ENCODE data around the gene SMG9. TPM values are rescaled to one million over a fixed set of nuclear protein-coding genes. Genes with fewer than 3 reads are reported as not detected.

The SMG9 gene
- total and polyA plus RNA-seq, 9 donors: 20.6 to 47.6 (median 36.9) TPM

DNA sequence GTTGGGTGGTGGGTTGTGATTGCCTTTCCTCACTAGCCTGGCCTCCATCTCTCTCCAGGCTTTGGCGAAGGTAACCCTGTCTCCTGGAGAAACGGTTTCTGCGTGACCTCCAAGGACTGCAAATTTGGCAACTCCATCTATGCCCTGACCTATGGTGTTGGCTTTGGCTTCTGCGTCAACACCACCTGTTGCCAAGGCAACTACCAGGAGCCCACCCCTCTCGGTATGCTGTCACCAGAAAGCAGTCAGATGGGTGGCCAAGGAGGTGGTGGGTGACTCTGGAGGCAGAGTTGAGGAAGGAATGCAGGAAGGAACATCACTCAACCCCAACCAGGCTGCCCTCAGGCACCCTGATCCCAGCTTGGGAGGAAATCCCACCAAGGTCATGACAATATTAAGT is 57.5 kb downstream of the SMG9 start:
- H3K4me1 ChIP-seq (ENCODE audit: control insufficient read depth, insufficient read depth, low read length): peaks cover 14% of the 10 kb centered on the region
- 93% methylated on average over 3 of the region's 5 CpGs for WGBS (ENCODE audit: insufficient coverage)
- H3K27me3 ChIP-seq (ENCODE audit: control insufficient read depth, insufficient read depth, low read length): peaks cover 13% of the 10 kb centered on the region
- H3K9me3 ChIP-seq (replicated peaks; ENCODE audit: control insufficient read depth, low read depth, low read length): no peaks in the 10 kb centered on the region
- H3K27ac ChIP-seq (ENCODE audit: low read length): no peak overlapping the region
- DNase-seq: no peak
- no peaks in the 10 kb centered on the region for H3K36me3 ChIP-seq (ENCODE audit: control insufficient read depth, insufficient read depth, low read length)
- H3K4me3 ChIP-seq (ENCODE audit: low read length): no peak overlapping the region

DNA sequence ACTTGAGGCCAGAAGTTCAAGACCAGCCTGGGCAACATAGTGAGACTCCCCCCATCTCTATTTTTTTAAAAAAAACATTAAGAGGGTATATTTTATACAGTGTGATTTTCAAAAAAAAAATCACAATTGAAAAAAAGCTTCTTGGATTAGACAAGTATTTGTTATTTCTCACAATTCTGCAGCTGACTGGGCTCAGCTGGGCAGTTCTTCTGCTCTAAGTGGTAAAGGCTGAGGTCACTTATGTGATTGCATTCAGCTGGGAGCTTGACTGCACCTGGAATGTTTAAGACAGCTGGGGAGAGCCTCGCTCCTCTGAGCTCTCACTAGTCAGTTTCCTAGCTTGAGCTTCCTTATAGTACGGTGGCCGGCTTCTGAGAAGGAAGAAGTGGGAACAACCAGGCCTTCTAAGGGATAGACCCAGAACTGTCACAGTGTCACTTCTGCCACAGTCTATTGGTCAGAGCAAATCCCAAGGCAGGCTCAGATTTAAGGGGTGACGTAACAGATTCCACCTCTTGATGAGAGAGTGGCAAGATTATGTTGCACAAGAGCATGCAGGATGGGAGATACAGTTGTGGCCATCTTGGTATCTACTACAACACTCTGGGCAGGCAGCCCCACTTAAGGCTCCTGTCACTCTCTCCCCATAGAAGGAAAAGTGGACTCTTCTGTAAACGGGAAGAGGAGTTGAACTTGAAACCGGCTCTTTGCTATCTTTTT is 58.6 kb downstream of the SMG9 start:
- H3K27me3 ChIP-seq (ENCODE audit: control insufficient read depth, insufficient read depth, low read length): peaks cover 13% of the 10 kb centered on the region
- DNase-seq: no peak
- H3K27ac ChIP-seq (ENCODE audit: low read length): no peak overlapping the region
- no peak overlapping the region for H3K4me3 ChIP-seq (ENCODE audit: low read length)
- peaks cover 14% of the 10 kb centered on the region for H3K4me1 ChIP-seq (ENCODE audit: control insufficient read depth, insufficient read depth, low read length)
- H3K36me3 ChIP-seq (ENCODE audit: control insufficient read depth, insufficient read depth, low read length): no peaks in the 10 kb centered on the region
- WGBS (ENCODE audit: insufficient coverage): 84% methylated on average over 4 of the region's 6 CpGs
- peaks cover 4% of the 10 kb centered on the region for H3K9me3 ChIP-seq (replicated peaks; ENCODE audit: control insufficient read depth, low read depth, low read length)

DNA sequence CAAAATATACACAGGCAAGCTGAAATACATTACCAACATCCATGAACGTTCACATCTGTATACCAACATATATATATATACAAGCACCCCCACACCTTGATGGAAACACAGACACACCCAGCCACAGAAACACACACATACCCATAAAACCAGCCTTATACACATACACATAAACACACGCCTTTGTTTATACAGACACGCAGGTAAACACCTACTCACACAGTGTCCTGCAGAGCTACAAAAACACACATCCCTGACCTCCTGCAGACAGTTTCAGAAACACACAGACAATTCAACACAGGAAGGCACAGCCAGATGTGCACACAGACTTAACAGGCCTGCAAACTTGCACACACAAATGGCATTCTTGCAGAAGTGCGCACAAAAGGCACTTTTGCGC is 60.2 kb downstream of the SMG9 start:
- H3K4me1 ChIP-seq (ENCODE audit: control insufficient read depth, insufficient read depth, low read length): peaks cover 3% of the 10 kb centered on the region
- H3K27ac ChIP-seq (ENCODE audit: low read length): no peak overlapping the region
- WGBS (ENCODE audit: insufficient coverage): 82% methylated on average over 5 of the region's 5 CpGs
- peaks cover 13% of the 10 kb centered on the region for H3K27me3 ChIP-seq (ENCODE audit: control insufficient read depth, insufficient read depth, low read length)
- H3K9me3 ChIP-seq (replicated peaks; ENCODE audit: control insufficient read depth, low read depth, low read length): peaks cover 8% of the 10 kb centered on the region
- no peaks in the 10 kb centered on the region for H3K36me3 ChIP-seq (ENCODE audit: control insufficient read depth, insufficient read depth, low read length)
- no peak for DNase-seq
- H3K4me3 ChIP-seq (ENCODE audit: low read length): no peak overlapping the region

DNA sequence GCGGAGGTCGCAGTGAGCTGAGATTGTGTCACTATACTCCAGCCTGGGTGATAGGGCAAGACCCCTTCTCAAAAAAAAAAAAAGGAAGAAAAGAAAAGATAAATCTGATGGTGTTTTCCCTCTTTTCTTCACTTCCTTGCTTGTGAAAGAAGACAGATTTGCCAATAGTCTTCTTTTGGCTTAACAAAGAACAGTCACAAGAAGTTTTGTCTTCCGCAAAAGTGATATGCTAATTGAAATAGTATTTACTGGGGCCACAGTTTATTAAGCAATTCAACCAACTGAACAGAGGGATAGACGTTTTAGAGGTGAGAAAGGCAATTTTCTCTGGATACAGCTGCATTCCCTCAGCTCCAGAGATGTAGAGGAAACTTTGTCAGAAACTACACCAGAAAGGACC is 61.9 kb downstream of the SMG9 start:
- Histone ChIP-seq H3K27ac (ENCODE audit: low read length) (no peak overlapping the region), H3K9me3 (replicated peaks; ENCODE audit: control insufficient read depth, low read depth, low read length) (peaks cover 8% of the 10 kb centered on the region), H3K4me1 (ENCODE audit: control insufficient read depth, insufficient read depth, low read length) (no peaks in the 10 kb centered on the region), H3K4me3 (ENCODE audit: low read length) (no peak overlapping the region), H3K27me3 (ENCODE audit: control insufficient read depth, insufficient read depth, low read length) (peaks cover 8% of the 10 kb centered on the region), H3K36me3 (ENCODE audit: control insufficient read depth, insufficient read depth, low read length) (no peaks in the 10 kb centered on the region)
- WGBS (ENCODE audit: insufficient coverage): 90% methylated on average over 2 of the region's 4 CpGs
- no peak for DNase-seq

DNA sequence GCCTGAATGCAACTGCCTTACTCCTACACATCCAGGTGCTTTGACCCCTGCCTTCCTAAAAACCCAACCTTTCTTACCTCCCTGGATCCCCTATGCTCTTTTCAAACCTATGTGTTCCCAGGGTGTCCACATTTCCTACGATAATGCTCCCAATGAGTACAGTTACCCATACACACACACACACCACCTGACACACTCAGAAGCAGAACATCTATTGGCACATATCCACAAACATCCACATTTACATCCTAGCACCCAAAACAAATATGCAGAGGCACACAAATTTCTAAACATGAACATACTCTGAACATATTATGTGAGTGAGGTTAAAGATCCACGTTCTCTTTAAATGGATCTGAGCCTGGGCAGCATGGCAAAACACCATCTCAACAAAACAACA is 62.4 kb downstream of the SMG9 start:
- Histone ChIP-seq H3K4me1 (ENCODE audit: control insufficient read depth, insufficient read depth, low read length) (no peaks in the 10 kb centered on the region), H3K9me3 (replicated peaks; ENCODE audit: control insufficient read depth, low read depth, low read length) (peaks cover 8% of the 10 kb centered on the region), H3K36me3 (ENCODE audit: control insufficient read depth, insufficient read depth, low read length) (no peaks in the 10 kb centered on the region), H3K27ac (ENCODE audit: low read length) (no peak overlapping the region), H3K27me3 (ENCODE audit: control insufficient read depth, insufficient read depth, low read length) (peaks cover 4% of the 10 kb centered on the region), H3K4me3 (ENCODE audit: low read length) (no peak overlapping the region)
- WGBS (ENCODE audit: insufficient coverage): 75% methylated on average over 1 of the region's 2 CpGs
- no peak for DNase-seq

DNA sequence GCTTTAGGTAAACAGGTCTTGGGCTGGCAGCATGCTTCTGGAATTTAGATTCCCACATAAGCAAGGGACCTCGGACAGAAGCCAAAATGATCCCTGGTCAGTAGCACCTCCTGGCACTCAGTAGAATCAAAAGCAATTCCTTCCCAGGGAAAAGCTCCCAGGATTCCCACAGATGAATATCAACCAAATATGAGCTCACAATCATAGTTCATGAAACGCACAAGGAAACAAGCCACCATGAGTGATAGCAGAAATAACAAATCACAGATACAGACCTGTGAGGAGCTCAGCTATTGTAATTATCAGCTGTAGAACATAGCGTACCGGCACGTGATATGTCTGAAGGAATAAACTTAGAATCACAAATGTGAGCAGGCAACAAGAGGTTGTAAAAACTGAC is 63.0 kb downstream of the SMG9 start:
- DNase-seq: no peak
- Histone ChIP-seq H3K4me1 (ENCODE audit: control insufficient read depth, insufficient read depth, low read length) (no peaks in the 10 kb centered on the region), H3K27ac (ENCODE audit: low read length) (no peak overlapping the region), H3K4me3 (ENCODE audit: low read length) (no peak overlapping the region), H3K36me3 (ENCODE audit: control insufficient read depth, insufficient read depth, low read length) (no peaks in the 10 kb centered on the region), H3K9me3 (replicated peaks; ENCODE audit: control insufficient read depth, low read depth, low read length) (peaks cover 8% of the 10 kb centered on the region), H3K27me3 (ENCODE audit: control insufficient read depth, insufficient read depth, low read length) (peaks cover under 1% of the 10 kb centered on the region)
- WGBS (ENCODE audit: insufficient coverage): 80% methylated on average over 1 of the region's 5 CpGs

DNA sequence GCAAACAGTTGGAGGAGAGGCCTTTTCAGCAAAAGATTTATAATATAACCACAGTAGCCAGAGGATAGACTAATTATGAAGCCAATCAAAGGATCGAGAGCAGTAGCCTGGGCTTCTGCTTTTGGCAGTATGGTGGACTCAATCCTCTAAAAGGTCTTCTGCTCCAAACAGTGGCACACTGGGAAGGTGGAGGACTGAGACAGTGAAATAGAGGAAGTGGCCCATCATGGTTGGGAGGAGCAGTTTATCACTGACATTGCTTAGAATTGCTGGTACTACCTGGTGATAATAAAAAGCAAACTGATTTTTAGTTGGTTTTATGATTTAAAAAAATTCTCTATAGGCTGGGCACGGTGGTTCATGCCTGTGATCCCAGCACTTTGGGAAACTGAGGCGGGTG is 63.9 kb downstream of the SMG9 start:
- Histone ChIP-seq H3K27ac (ENCODE audit: low read length) (no peak overlapping the region), H3K27me3 (ENCODE audit: control insufficient read depth, insufficient read depth, low read length) (no peaks in the 10 kb centered on the region), H3K4me3 (ENCODE audit: low read length) (no peak overlapping the region), H3K36me3 (ENCODE audit: control insufficient read depth, insufficient read depth, low read length) (no peaks in the 10 kb centered on the region), H3K9me3 (replicated peaks; ENCODE audit: control insufficient read depth, low read depth, low read length) (peaks cover 8% of the 10 kb centered on the region), H3K4me1 (ENCODE audit: control insufficient read depth, insufficient read depth, low read length) (no peaks in the 10 kb centered on the region)
- 83% methylated on average over 1 of the region's 3 CpGs for WGBS (ENCODE audit: insufficient coverage)
- DNase-seq: no peak

DNA sequence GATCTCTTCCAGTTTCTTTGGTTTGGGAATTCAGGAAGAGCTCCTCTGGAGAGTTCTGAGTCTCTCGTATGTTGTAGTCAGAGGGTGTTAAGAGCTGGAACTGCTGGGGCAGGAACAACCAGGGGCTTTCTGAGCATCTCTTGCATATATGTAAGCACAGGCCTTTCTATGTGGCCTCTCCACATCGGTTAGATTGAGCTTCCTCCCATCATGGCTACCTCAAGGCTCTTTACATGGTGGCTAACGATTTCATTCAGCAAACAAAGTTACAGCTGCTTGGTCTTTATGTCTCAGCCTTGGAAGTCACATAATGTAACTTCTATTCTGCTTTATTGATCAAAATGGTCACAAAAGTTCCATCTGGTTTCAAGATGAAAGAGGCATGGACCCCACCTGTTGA is 64.3 kb downstream of the SMG9 start:
- DNase-seq: no peak
- no peak overlapping the region for H3K4me3 ChIP-seq (ENCODE audit: low read length)
- H3K9me3 ChIP-seq (replicated peaks; ENCODE audit: control insufficient read depth, low read depth, low read length): peaks cover 8% of the 10 kb centered on the region
- H3K27ac ChIP-seq (ENCODE audit: low read length): no peak overlapping the region
- H3K4me1 ChIP-seq (ENCODE audit: control insufficient read depth, insufficient read depth, low read length): no peaks in the 10 kb centered on the region
- no peaks in the 10 kb centered on the region for H3K36me3 ChIP-seq (ENCODE audit: control insufficient read depth, insufficient read depth, low read length)
- H3K27me3 ChIP-seq (ENCODE audit: control insufficient read depth, insufficient read depth, low read length): no peaks in the 10 kb centered on the region
- WGBS (ENCODE audit: insufficient coverage): 61% methylated on average over 2 of the region's 3 CpGs

DNA sequence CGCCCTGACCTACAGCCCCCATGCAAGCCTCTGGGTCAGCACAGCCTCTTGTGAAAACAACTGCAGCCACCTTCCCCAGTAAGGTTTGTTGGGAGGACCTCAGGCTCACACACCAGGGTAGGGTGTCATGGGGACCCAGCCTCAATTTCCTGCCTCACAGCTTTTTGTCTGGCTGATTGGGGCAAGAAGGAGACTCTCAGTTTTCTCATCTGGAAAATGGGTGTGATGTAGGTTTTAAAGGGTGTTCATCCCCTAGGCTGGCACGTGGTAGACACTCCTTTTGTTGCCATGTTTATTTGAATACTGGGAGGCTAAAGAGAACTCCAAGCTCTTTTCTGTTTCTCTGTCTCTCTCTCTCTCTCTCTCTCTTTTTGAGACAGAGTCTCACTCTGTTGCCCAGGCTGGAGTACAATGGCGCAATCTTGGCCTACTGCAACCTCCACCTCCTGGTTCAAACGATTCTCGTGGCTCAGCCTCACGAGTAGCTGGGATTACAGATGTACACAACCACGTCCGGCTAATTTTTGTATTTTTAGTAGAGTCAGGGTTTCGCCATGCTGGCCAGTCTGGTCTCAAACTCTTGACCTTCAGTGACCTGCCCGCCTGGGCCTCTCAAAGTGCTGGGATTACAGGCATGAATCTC is 66.6 kb downstream of the SMG9 start:
- H3K4me3 ChIP-seq (ENCODE audit: low read length): no peak overlapping the region
- no peaks in the 10 kb centered on the region for H3K4me1 ChIP-seq (ENCODE audit: control insufficient read depth, insufficient read depth, low read length)
- peaks cover 8% of the 10 kb centered on the region for H3K9me3 ChIP-seq (replicated peaks; ENCODE audit: control insufficient read depth, low read depth, low read length)
- DNase-seq: no peak
- H3K36me3 ChIP-seq (ENCODE audit: control insufficient read depth, insufficient read depth, low read length): no peaks in the 10 kb centered on the region
- 81% methylated on average over 5 of the region's 10 CpGs for WGBS (ENCODE audit: insufficient coverage)
- no peaks in the 10 kb centered on the region for H3K27me3 ChIP-seq (ENCODE audit: control insufficient read depth, insufficient read depth, low read length)
- H3K27ac ChIP-seq (ENCODE audit: low read length): no peak overlapping the region

DNA sequence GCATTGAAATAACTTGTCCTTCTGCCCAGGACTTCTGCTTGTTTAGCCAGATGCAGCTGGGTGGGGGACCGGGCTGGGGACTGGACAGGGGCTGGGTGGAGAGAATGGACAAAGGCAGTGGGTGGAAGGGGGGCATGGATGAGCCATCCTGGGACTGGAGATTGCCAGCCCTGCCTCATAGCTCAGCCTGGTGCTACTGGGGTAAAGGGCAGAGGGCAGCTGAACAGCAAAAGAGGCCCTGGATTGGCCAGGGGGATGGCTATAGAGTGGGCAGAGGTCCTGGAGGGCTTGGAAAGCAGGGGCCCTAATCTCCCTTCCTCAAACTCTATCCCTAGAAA is 67.1 kb downstream of the SMG9 start:
- Histone ChIP-seq H3K27me3 (ENCODE audit: control insufficient read depth, insufficient read depth, low read length) (no peaks in the 10 kb centered on the region), H3K36me3 (ENCODE audit: control insufficient read depth, insufficient read depth, low read length) (no peaks in the 10 kb centered on the region), H3K27ac (ENCODE audit: low read length) (no peak overlapping the region), H3K4me1 (ENCODE audit: control insufficient read depth, insufficient read depth, low read length) (no peaks in the 10 kb centered on the region), H3K9me3 (replicated peaks; ENCODE audit: control insufficient read depth, low read depth, low read length) (peaks cover 8% of the 10 kb centered on the region), H3K4me3 (ENCODE audit: low read length) (no peak overlapping the region)
- DNase-seq: no peak
- 23% methylated on average over 1 of the region's 1 CpG for WGBS (ENCODE audit: insufficient coverage)
